ENCODE data around the gene FSTL4.
"Not testable (repeated sequence)": the region's sequence is repeated elsewhere in the genome, so short reads cannot be mapped to it uniquely, and the experiment has no call there.

Gene FSTL4

DNA sequence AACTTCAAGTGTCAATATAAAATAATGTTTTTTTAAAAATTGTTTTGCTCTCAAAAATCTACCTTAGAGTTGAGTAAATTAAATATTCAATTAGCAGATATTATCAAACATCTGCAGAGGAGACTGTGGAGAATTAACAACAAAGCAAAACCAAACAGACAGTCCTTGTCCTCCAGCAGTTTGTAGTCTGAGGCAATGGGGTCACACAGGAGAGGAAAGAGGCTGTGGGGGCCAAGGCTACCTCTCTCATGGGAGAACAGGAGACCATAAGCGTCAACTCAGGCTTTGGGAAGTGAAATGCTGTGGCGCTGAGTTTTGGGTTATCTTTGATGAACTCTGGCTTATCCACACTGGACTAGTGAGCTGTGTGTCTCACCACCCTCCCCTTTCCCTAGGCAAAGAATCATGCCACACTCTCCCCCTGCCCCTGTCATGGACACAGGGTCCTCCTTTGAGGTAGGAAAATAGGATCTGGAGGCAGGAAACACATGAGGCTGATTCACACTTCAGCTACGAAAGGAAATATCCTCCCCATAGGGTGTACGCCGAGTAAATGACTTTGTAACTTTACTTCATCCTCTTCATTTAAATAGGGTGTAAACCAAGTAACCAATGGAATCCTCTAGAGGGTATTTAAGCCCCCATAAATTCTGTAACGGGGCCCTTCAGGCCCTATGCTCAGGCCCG is 152.7 kb downstream of the FSTL4 start:
- no peak for DNase-seq (ENCODE audit: extremely low read depth in 1 of 2, low read depth in 1 of 2)

DNA sequence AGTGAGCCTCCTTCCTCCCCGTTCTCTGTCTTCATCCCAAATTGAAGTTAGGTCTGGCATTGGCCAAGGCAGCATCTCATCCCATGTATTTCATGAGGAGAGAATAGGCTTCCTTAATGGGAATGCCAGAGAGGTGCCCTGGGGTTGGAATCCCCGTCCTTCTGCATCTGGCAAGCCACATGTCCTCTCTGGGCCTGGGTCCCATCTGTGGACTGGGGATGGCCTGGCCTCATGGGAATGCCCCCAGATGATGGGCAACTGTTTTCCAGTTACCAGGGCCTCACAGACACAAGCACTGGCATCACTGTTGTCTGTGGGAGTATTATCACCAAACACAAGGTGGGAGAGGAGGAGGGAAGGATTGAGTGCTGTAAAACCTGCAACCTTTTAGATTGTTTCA is 153.9 kb downstream of the FSTL4 start:
- no peak for DNase-seq (ENCODE audit: extremely low read depth in 1 of 2, low read depth in 1 of 2)

- DNase-seq (ENCODE audit: extremely low read depth in 1 of 2, low read depth in 1 of 2), result no peak
These were observed 154.6 kb downstream of the FSTL4 start for GRCh38 chr5:133457439-133458355.

DNA sequence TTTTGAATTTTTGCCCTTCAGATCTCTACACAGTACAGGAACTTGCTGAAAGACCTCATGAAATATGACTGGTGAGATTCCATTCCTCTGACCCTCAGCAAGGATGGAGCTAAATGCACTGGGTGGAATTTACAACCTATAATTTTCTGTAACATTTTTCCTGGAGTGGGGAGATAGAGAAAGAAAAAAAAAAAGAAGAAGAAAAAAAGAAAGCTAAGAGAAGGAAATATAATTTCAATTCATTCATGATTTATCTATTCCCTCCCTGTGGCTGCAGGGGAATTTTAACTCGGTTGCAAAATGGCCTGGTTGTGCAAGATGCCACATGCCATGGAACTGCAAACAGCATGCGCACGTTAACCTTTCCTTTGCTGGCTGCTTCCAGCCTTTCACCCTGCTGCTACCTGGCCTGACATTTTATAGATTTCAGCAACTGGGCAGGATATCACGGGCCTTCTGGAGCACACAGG is 155.4 kb downstream of the FSTL4 start:
- no peak for DNase-seq (ENCODE audit: extremely low read depth in 1 of 2, low read depth in 1 of 2)

DNA sequence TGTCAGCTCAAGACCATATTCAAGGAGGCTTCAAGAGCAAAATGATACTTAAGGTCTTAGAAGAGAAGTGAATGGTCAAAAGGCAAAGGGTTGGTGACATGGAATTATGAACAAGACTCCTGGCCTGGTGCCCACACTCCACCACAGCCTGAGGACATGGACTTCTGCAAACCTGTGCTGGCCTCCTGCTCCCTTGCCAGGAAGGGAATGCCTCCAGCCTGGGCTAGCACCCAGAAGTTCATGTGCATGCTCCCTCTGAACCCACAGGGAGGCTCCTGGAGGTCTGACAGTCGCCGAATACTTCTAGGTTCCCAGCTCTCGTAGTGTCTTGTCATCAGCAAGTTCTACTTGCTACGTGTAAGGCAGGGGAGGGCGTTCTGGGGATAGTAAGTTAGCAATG is 156.7 kb downstream of the FSTL4 start:
- DNase-seq (ENCODE audit: extremely low read depth in 1 of 2, low read depth in 1 of 2), result no peak

- no peak for DNase-seq (ENCODE audit: extremely low read depth in 1 of 2, low read depth in 1 of 2)
These were observed 157.9 kb downstream of the FSTL4 start for GRCh38 chr5:133454442-133454841.

DNA sequence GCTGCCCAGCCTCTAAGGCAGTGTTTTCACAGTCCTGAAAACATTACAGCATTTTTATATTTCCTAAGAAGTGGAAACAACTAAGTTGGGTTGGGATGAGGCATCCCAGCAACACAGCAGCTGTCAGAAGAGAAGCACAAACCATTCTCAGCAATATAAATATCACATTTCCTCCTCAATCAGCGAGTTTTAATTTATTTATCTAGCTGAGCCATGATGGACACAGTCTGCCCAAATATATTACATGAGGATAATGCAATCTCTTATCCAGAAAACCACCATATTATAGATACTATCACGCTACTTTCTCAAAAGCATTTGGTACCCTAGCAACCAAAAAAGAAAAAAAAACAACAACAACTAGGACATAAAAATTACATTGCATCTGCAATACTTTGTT is 158.5 kb downstream of the FSTL4 start:
- no peak for DNase-seq (ENCODE audit: extremely low read depth in 1 of 2, low read depth in 1 of 2)

DNA sequence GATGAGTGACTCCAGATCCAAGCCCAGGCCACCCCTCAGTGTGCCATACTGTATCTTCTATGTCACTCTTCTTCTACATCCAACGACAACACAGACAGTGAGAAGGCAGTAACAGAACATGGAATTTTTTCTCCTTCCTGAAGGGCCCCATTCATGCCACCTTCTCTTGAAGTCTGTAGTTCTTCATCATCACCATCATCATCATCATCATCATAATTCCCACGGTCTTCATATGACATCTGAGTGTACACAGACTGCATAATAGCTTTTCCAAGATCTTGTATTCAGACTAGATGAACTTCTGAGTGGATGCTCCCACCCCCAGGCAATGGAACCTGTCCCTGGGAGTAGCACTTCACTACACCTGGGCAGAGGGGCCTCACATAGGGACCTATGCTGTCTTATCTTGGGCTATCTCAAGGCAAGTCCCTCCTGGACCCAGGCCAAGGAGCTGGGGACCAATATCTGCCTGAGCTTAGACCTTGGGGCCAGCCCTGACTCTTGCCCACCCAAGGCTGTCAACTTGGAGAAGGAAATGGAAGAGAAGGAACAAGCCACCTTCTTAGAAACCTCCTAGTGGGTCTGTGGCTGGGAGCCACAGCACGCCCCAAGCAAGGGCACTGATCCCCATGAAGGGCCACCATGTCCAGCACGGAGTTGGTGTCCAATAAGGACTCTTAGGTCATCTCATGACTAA is 159.1 kb downstream of the FSTL4 start:
- DNase-seq (ENCODE audit: extremely low read depth in 1 of 2, low read depth in 1 of 2), result no peak

GRCh38 chr5:133451926-133452325 is 160.4 kb downstream of the FSTL4 start:
- no peak for DNase-seq (ENCODE audit: extremely low read depth in 1 of 2, low read depth in 1 of 2)

GRCh38 chr5:133450286-133450685 is 162.1 kb downstream of the FSTL4 start:
- DNase-seq (ENCODE audit: extremely low read depth in 1 of 2, low read depth in 1 of 2), result no peak

DNA sequence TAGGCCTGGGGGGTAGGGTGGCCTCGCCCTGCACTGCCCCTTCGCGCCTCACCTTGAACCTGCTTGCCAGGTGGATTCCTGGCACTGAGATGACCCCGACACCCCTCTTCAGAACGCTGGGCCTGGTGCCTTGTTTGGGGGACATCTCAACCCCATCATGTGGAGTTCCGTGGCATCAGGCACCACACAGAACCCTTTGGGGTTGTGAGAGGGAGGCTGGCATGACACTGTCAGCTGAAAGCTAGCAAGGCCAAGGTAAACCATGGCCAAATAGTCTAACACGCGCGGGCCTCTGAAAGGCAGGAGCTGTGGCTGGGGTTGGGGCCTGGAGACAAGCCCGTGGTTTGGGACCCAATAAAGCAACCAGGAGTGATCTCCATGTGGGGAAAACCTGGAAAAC is 163.2 kb downstream of the FSTL4 start:
- no peak for DNase-seq (ENCODE audit: extremely low read depth in 1 of 2, low read depth in 1 of 2)

- DNase-seq (ENCODE audit: extremely low read depth in 1 of 2, low read depth in 1 of 2), result no peak
These were observed 165.9 kb downstream of the FSTL4 start for GRCh38 chr5:133446440-133446839.

GRCh38 chr5:133445744-133446143 is 166.6 kb downstream of the FSTL4 start:
- DNase-seq (ENCODE audit: extremely low read depth in 1 of 2, low read depth in 1 of 2), result no peak

DNA sequence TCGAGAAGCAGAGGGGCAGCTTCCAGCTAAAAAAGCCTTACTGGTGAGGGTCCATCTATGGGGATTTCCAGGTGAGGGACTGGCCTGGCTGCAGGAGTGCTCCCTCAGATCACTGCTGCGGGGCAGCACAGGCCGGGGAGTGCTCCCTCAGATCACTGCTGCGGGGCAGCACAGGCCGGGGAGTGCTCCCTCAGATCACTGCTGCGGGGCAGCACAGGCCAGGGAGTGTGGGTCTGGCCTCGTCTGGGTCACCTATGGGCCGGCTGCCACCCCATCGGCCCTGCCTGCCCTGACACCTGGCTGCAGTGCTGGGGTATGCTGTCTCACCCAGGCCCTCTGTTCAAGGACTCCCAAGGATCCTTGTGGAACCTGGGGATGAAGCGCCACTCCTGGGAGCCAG is 167.1 kb downstream of the FSTL4 start:
- DNase-seq (ENCODE audit: extremely low read depth in 1 of 2, low read depth in 1 of 2), result not testable (repeated sequence)

GRCh38 chr5:133444711-133445110 is 167.6 kb downstream of the FSTL4 start:
- DNase-seq (ENCODE audit: extremely low read depth in 1 of 2, low read depth in 1 of 2), result no peak

DNA sequence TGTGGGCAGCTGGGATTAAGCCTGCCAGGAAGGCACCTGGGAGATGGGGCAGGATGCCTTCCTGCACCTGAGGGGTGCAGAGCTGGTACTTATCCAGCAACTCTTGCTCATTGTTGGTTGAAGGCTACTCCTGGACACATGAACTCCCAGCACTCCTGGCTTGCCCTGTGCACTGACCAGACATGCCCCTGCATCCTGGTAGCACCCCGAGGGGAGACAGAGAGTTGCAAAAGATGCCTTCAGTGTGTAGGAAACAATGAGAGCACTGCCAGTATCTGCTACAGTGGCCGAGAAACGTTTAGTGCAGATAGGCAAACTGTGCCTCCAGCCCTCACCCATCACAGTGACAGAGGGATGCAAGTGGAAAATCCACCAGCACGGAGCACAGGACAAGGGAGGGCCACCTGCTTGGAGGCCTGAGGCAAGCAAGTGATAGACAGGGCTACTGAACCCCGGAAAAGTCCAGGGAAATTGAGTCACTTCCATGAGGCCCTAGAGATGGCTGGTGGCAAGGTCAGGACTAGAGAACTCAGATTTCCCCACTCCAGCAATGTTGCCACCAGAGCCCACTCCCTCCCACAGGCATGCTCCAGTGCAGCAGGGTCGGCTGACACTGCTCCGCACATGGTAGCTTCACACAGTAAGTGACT is 171.1 kb downstream of the FSTL4 start:
- DNase-seq (ENCODE audit: extremely low read depth in 1 of 2, low read depth in 1 of 2), result no peak

GRCh38 chr5:133440467-133441115 is 171.8 kb downstream of the FSTL4 start:
- DNase-seq (ENCODE audit: extremely low read depth in 1 of 2, low read depth in 1 of 2), result no peak

GRCh38 chr5:133439859-133440258 is 172.5 kb downstream of the FSTL4 start:
- no peak for DNase-seq (ENCODE audit: extremely low read depth in 1 of 2, low read depth in 1 of 2)

GRCh38 chr5:133438487-133438886 is 173.9 kb downstream of the FSTL4 start:
- no peak for DNase-seq (ENCODE audit: extremely low read depth in 1 of 2, low read depth in 1 of 2)

GRCh38 chr5:133434336-133434735 is 178.0 kb downstream of the FSTL4 start:
- DNase-seq (ENCODE audit: extremely low read depth in 1 of 2, low read depth in 1 of 2), result no peak

Data from activated CD8-positive, alpha-beta memory T cell treated with anti-CD3 and anti-CD28 coated beads for 1 hour (primary cell).